Measurements from ENCODE around the gene GCNT4.

DNA sequence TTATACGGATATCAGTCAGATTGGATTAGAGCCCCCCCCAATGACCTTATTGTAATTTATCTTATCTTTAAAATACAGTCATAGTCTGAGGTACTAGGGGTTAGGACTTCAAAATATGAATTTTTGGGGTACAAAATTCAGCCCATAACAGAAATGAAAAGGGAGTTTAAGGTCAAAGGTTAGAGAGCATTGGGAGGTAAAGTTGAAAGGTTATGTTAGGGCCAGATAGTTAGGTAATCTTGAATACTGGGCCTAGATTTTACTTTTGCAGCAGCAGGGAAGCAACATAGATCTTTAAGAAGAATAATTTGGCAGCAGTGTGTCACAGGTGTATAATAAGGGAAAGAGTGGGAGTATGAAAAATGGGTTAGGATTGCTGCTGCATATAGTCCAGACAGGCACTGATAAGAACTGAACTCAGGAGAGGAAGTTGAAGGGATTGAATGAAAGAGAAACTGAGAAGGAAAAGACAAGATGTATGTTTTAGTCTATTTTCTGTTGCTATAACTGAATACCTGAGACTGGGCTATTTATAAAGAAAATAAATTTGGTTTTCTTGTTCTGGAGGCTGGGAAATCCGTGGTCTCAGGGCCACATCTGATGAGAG is 10.7 kb upstream of the GCNT4 start:
- TF ChIP-seq POLR2A (IDR thresholded peaks at IDR 0.05; ENCODE audit: low read length) (no peak), CHD2 (IDR thresholded peaks at IDR 0.05; ENCODE audit: low read length, partially characterized antibody) (no peak), MAFK (IDR thresholded peaks at IDR 0.05; ENCODE audit: partially characterized antibody) (no peak), RCOR1 (IDR thresholded peaks at IDR 0.05; ENCODE audit: low read depth, low read length) (no peak), MAZ (IDR thresholded peaks at IDR 0.05; ENCODE audit: borderline replicate concordance, low read depth, low read length) (no peak), KDM5A (IDR thresholded peaks at IDR 0.05) (no peak), ZSCAN20 (CRISPR knock-in tag; IDR thresholded peaks at IDR 0.05) (no peak), SREBF2 (IDR thresholded peaks at IDR 0.05) (no peak), EHF (CRISPR knock-in tag; IDR thresholded peaks at IDR 0.05) (no peak)
- TF ChIP-seq, protein P1, sequence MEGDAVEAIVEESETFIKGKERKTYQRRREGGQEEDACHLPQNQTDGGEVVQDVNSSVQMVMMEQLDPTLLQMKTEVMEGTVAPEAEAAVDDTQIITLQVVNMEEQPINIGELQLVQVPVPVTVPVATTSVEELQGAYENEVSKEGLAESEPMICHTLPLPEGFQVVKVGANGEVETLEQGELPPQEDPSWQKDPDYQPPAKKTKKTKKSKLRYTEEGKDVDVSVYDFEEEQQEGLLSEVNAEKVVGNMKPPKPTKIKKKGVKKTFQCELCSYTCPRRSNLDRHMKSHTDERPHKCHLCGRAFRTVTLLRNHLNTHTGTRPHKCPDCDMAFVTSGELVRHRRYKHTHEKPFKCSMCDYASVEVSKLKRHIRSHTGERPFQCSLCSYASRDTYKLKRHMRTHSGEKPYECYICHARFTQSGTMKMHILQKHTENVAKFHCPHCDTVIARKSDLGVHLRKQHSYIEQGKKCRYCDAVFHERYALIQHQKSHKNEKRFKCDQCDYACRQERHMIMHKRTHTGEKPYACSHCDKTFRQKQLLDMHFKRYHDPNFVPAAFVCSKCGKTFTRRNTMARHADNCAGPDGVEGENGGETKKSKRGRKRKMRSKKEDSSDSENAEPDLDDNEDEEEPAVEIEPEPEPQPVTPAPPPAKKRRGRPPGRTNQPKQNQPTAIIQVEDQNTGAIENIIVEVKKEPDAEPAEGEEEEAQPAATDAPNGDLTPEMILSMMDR (IDR thresholded peaks at IDR 0.05), result no peak
- TF ChIP-seq, protein P2, sequence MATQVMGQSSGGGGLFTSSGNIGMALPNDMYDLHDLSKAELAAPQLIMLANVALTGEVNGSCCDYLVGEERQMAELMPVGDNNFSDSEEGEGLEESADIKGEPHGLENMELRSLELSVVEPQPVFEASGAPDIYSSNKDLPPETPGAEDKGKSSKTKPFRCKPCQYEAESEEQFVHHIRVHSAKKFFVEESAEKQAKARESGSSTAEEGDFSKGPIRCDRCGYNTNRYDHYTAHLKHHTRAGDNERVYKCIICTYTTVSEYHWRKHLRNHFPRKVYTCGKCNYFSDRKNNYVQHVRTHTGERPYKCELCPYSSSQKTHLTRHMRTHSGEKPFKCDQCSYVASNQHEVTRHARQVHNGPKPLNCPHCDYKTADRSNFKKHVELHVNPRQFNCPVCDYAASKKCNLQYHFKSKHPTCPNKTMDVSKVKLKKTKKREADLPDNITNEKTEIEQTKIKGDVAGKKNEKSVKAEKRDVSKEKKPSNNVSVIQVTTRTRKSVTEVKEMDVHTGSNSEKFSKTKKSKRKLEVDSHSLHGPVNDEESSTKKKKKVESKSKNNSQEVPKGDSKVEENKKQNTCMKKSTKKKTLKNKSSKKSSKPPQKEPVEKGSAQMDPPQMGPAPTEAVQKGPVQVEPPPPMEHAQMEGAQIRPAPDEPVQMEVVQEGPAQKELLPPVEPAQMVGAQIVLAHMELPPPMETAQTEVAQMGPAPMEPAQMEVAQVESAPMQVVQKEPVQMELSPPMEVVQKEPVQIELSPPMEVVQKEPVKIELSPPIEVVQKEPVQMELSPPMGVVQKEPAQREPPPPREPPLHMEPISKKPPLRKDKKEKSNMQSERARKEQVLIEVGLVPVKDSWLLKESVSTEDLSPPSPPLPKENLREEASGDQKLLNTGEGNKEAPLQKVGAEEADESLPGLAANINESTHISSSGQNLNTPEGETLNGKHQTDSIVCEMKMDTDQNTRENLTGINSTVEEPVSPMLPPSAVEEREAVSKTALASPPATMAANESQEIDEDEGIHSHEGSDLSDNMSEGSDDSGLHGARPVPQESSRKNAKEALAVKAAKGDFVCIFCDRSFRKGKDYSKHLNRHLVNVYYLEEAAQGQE (IDR thresholded peaks at IDR 0.05), result no peak
- TF ChIP-seq, protein P3, sequence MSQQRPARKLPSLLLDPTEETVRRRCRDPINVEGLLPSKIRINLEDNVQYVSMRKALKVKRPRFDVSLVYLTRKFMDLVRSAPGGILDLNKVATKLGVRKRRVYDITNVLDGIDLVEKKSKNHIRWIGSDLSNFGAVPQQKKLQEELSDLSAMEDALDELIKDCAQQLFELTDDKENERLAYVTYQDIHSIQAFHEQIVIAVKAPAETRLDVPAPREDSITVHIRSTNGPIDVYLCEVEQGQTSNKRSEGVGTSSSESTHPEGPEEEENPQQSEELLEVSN (IDR thresholded peaks at IDR 0.05; ENCODE audit: borderline replicate concordance, low read depth), result no peak

Data from A549 (cell line).